WERI-Rb-1 (cell line): ENCODE results near the gene PDZRN4.

Experiments used
- DNase-seq: peaks from one replicate; pipeline ENCODE4 v3.0.0-alpha.2; 2020
- H3K27ac ChIP-seq: fragments of 250-450 bp; sonication (Bioruptor Pico); 2 replicates; pipeline ENCODE4 v1.5.1; 2020; ENCODE audit warnings: mild to moderate bottlenecking, moderate library complexity
- H3K27me3 ChIP-seq: fragments of 250-450 bp; sonication (Bioruptor Pico); 2 replicates; pipeline ENCODE4 v1.5.1; 2021; ENCODE audit warnings: mild to moderate bottlenecking, low read depth, moderate library complexity; ENCODE audit not compliant: insufficient read depth, severe bottlenecking
- H3K36me3 ChIP-seq: fragments of 250-450 bp; sonication (Bioruptor Pico); 2 replicates; pipeline ENCODE4 v1.5.1; 2020; ENCODE audit warnings: mild to moderate bottlenecking, moderate library complexity
- H3K4me3 ChIP-seq: 2 replicates; pipeline ENCODE4 v1.5.1; 2011; ENCODE audit warnings: low read depth, mild to moderate bottlenecking, control low read depth, low read length
- H3K9me3 ChIP-seq: fragments of 250-450 bp; sonication (Bioruptor Pico); 2 replicates; pipeline ENCODE4 v1.5.1; 2021; ENCODE audit warnings: mild to moderate bottlenecking, moderate library complexity; ENCODE audit not compliant: severe bottlenecking
- CTCF ChIP-seq: IDR thresholded peaks from 2 replicates; pipeline ENCODE4 v1.5.1; 2011; ENCODE audit warnings: low read depth, mild to moderate bottlenecking, control low read depth, inconsistent platforms, low read length

The PDZRN4 gene

GRCh38 chr12:41564816-41565215, 376.7 kb downstream of the PDZRN4 start:
- no peak for TF ChIP-seq CTCF
- Histone ChIP-seq H3K4me3 (no peak overlapping the region), H3K27me3 (no peaks in the 10 kb centered on the region), H3K9me3 (no peaks in the 10 kb centered on the region), H3K36me3 (no peaks in the 10 kb centered on the region), H3K27ac (no peak overlapping the region)
- no peak for DNase-seq

GRCh38 chr12:41566703-41567102, 378.6 kb downstream of the PDZRN4 start:
- TF ChIP-seq CTCF = no peak
- no peaks in the 10 kb centered on the region for H3K36me3 ChIP-seq
- no peak for DNase-seq

GRCh38 chr12:41573445-41573844, 385.3 kb downstream of the PDZRN4 start:
- Histone ChIP-seq H3K9me3 (no peaks in the 10 kb centered on the region), H3K36me3 (no peaks in the 10 kb centered on the region), H3K27ac (no peak overlapping the region), H3K4me3 (no peak overlapping the region), H3K27me3 (no peaks in the 10 kb centered on the region)
- no peak for DNase-seq
- no peak for TF ChIP-seq CTCF

More at GRCh38 chr12:41566703-41567102, 378.6 kb downstream of the PDZRN4 start:
- no peak overlapping the region for H3K4me3 ChIP-seq
- no peaks in the 10 kb centered on the region for H3K9me3 ChIP-seq
- H3K27ac ChIP-seq = no peak overlapping the region
- H3K27me3 ChIP-seq = no peaks in the 10 kb centered on the region

GRCh38 chr12:41576925-41577324, 388.8 kb downstream of the PDZRN4 start:
- DNase-seq = no peak
- Histone ChIP-seq H3K4me3 (no peak overlapping the region), H3K27me3 (no peaks in the 10 kb centered on the region), H3K9me3 (no peaks in the 10 kb centered on the region), H3K27ac (no peak overlapping the region), H3K36me3 (no peaks in the 10 kb centered on the region)
- no peak for TF ChIP-seq CTCF

- Histone ChIP-seq H3K27me3 (no peaks in the 10 kb centered on the region), H3K9me3 (no peaks in the 10 kb centered on the region), H3K36me3 (no peaks in the 10 kb centered on the region), H3K27ac (no peak overlapping the region), H3K4me3 (no peak overlapping the region)
- no peak for DNase-seq
- TF ChIP-seq CTCF = no peak
These were observed 389.9 kb downstream of the PDZRN4 start for GRCh38 chr12:41577995-41578394.

GRCh38 chr12:41585784-41586183, 397.7 kb downstream of the PDZRN4 start:
- Histone ChIP-seq H3K27me3 (no peaks in the 10 kb centered on the region), H3K27ac (no peak overlapping the region), H3K36me3 (no peaks in the 10 kb centered on the region), H3K9me3 (no peaks in the 10 kb centered on the region), H3K4me3 (no peak overlapping the region)
- no peak for TF ChIP-seq CTCF
- no peak for DNase-seq
